GM12875 (cell line): Measurements from ENCODE around the gene AGBL5.

Source experiments
- H3K4me3 ChIP-seq: one replicate; pipeline ENCODE4 v1.5.1; 2011; ENCODE audit warnings: low read depth, low read length, control low read depth
- TF ChIP-seq, protein P1 (sequence below): IDR thresholded peaks from 2 replicates; pipeline ENCODE4 v1.5.1; 2011; ENCODE audit warnings: low read depth, mild to moderate bottlenecking, control low read depth, inconsistent platforms, low read length, moderate library complexity, borderline replicate concordance; ENCODE audit not compliant: insufficient read depth

The AGBL5 gene

DNA sequence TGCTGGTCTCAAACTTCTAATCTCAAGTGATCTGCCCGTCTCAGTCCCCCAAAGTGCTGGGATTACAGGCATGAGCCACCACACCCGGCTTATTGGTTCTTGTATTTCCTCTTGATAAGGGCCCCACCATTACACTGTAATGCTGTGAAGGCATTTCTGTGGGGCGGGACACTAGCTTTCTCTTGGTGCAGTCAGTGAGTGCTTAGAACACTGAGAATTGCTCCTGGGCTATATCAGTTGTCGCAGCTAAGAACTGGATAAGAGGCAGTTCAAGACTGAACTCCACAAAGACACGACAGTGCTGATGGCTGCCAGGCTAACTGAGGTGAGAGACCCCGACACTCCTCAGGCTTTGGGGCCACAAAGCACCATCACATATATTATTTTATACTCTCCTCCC lies 37.2 kb downstream of the AGBL5 start:
- H3K4me3 ChIP-seq = no peak overlapping the region
- TF ChIP-seq, protein P1, sequence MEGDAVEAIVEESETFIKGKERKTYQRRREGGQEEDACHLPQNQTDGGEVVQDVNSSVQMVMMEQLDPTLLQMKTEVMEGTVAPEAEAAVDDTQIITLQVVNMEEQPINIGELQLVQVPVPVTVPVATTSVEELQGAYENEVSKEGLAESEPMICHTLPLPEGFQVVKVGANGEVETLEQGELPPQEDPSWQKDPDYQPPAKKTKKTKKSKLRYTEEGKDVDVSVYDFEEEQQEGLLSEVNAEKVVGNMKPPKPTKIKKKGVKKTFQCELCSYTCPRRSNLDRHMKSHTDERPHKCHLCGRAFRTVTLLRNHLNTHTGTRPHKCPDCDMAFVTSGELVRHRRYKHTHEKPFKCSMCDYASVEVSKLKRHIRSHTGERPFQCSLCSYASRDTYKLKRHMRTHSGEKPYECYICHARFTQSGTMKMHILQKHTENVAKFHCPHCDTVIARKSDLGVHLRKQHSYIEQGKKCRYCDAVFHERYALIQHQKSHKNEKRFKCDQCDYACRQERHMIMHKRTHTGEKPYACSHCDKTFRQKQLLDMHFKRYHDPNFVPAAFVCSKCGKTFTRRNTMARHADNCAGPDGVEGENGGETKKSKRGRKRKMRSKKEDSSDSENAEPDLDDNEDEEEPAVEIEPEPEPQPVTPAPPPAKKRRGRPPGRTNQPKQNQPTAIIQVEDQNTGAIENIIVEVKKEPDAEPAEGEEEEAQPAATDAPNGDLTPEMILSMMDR = no peak

DNA sequence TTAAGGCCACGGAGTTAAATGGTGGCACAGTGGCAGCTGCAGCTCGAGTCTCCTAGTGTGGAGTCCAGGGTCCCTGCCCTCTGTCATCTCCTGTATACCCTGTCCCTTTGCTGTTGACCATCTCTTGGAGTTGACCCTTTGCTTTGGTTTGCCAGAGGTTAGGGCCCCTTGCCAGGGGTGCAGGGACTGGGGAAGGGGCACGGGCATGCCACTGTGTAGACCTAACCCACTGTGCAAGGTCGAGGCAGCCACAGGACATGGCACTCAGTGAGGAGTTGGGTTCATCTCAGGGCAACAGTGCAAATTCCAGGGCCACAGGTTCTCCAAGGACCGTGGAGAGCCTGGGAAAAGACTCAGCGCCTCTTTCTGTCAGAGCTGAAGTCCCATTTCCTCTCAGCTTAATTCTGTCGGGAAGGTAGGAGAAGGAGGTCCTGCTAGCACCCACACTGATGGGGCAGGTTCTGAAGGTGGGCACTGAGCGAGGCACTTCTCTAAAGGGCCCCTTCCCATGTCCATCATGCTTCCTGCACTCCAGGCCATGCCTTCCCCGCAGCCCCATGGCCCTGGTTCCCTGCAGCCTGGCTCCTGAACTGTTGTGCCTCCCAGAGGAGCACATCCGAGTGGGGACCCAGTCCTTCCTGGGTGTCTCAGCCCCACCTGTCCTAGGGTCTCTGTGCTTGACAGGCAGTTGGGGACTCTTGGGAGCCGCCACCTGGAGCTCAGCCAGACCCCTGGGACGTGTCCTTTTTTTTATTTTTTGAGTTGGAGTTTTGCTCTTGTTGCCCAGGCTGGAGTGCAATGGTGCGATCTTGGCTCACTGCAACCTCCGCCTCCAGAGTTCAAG lies 37.9 kb downstream of the AGBL5 start:
- H3K4me3 ChIP-seq = no peak overlapping the region
- TF ChIP-seq, protein P1 = no peak

DNA sequence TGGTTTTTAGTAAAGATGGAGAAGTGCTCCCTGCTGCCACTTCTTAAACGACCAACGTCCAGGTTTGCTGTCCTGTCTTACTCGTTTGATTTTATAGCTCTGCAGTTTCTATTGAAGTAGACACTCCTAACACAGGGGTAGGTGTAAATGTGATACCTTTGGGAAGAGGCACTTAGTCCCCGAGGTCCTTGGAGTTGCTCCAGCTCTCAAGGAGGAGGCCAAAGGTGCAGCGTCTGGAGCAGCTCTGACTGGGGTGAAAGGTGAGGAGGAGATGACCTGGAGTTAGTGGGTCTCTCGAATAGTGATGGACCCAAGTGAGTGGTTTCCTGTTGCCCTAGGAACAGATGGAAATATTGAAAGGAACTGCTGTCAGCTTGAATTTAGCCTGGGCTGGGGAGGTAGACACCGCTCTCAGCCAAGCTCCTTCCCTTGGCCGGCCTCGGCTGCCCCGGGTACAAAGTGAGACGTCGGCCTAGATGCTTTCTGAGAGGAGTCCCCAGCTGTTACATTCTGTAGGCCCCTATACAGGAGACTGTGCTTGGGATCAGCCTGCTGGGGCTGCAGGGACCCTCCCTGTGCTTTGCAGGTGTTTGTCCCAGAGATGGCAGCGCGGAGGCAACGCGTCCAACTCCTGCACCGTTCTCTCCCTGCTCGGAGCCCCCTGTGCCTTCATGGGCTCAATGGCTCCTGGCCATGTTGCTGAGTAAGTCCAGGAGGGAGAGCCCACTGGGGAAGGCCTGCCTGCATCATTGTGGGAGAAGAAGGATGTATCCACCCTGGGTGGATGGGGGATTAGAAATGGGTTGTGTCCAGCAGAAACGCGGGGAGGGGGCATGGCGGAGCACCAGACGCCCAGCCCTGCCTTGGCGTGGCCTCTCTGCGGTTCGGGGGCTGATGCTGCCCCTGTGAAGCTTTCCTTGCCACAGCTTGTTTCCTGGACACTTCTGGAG lies 40.6 kb downstream of the AGBL5 start:
- H3K4me3 ChIP-seq = no peak overlapping the region

DNA sequence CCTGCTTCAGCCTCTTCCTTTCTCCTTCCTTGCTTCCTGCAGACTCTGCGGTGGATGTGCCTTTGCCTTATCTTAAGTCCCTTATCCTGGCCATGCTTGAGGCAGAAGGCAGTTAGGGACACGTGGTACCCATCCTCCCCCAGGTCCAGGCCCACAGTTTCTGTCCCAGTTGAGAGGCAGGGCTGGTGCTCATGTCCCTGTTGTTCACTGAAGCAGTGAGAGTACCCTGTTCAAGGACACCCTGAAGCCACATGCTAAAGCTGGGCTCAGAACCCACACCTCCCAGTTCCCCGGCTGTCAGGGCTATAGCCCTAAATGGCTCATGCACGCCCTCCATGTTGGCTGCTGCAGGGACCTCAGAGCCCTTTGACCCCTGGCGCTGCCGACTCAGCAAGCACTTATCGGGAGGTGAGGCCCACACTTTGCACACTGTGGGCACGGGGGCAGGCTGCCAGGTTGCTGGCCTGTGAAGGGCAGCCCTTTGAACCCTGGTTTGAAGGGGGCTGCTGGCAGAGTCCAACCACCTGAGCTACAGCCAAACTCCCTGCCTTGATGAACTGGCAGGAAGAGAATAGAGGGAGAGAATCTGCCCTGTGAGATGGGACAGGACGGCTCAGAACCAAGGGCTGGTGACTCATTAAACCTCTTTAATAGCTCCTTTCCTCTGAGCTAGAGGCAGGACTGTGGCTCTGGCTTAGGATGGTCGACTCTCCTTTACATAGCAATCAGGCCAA lies 41.4 kb downstream of the AGBL5 start:
- no peak overlapping the region for H3K4me3 ChIP-seq
- TF ChIP-seq, protein P1 = no peak

More for the DNA sequence above, 40.6 kb downstream of the AGBL5 start:
- TF ChIP-seq, protein P1 = no peak

DNA sequence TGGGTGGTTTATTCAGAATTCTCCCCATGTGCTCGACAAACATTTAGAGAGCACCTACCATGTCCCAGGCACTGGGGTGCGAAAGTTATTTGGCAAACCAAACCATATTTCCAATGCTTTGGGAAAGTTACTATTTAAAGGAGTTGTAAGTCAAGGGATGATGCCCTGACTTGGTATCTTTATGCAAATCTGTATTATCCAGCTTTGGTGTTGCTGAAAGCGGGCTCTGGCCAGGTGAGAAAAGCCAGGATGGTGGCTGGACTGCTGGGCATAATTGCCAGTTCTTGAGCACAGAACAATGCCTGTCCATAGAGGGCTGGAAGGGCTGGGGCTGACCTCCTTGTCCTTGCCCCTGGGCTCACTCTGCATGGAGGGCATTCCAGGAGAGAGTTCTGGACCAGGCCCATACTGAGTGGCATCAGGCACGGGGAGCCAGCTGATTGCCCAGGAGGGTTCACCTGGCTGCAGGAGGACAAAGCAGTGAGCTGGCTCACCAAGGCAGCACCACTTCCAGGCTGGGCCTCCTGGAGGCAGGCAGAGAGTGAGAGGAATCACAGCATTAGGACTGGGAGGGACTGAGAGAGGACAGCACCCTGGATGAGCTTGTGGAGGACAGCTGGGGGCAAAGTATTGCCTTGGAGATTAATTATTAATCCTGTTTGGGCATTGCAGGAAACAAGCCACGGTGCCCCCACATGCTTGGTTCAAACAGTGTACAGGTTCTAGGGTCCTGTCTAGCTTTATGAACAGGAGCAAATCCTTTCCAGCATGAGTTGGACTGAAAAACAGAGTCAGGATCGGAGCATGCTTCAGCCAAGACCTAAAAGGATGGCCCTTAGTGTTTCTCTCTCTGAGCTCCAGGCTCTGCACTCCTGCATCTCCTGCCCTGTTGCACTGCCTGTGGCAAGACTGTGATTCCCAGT lies 42.2 kb downstream of the AGBL5 start:
- no peak overlapping the region for H3K4me3 ChIP-seq
- TF ChIP-seq, protein P1 = no peak
